Caco-2 (cell line): Measurements from ENCODE around the gene PCGF3. TPM values are rescaled to one million over a fixed set of nuclear protein-coding genes. Genes with fewer than 3 reads are reported as not detected.

Source experiments
- BruUV-seq: library from RNA; stranded (reverse); fragments of 400-500 nt; replicated peaks from 2 replicates; lab custom pipeline; 2021; lab: Mats Ljungman, UMichigan
- CTCF ChIA-PET: fragments of 300-600 bp; sonication (Branson Sonifier 250); formaldehyde crosslinking; loops from one replicate; lab custom pipeline; 2022; ENCODE audit warnings: antibody characterized with exemption; lab: Charles Lee
- POLR2A ChIA-PET: fragments of 300-600 bp; sonication (Branson Sonifier 250); formaldehyde crosslinking; loops from one replicate; lab custom pipeline; 2022; ENCODE audit warnings: antibody characterized with exemption; lab: Charles Lee
- DNase-seq, 2 experiments: peaks; one replicate each; pipeline versions ENCODE4 v3.0.0 to v3.0.0-alpha.2; 2020 to 2022
- H3K27me3 ChIP-seq: replicated peaks from 2 replicates; pipeline ENCODE4 v1.6.0; 2011; ENCODE audit warnings: low read length; ENCODE audit not compliant: control insufficient read depth, insufficient read depth
- H3K36me3 ChIP-seq: 2 replicates; pipeline ENCODE4 v1.5.1; 2011; ENCODE audit warnings: low read length; ENCODE audit not compliant: control insufficient read depth, insufficient read depth
- H3K4me1 ChIP-seq: fragments of 250-450 bp; sonication (Bioruptor Pico); 2 replicates; pipeline ENCODE4 v1.5.1; 2020; ENCODE audit warnings: mild to moderate bottlenecking
- H3K4me3 ChIP-seq: 2 replicates; pipeline ENCODE4 v1.5.1; 2011; ENCODE audit warnings: low read depth, mild to moderate bottlenecking, control low read depth, low read length
- H3K9me3 ChIP-seq: fragments of 250-450 bp; sonication (Bioruptor Pico); 2 replicates; pipeline ENCODE4 v1.5.1; 2020; ENCODE audit warnings: mild to moderate bottlenecking, moderate library complexity
- H3K27ac Mint-ChIP-seq: one replicate; pipeline ENCODE4 v1.8.0; 2022; ENCODE audit warnings: mixed read lengths; ENCODE audit not compliant: unreplicated experiment
- H3K27me3 Mint-ChIP-seq: one replicate; pipeline ENCODE4 v1.8.0; 2022; ENCODE audit warnings: mixed read lengths; ENCODE audit not compliant: insufficient read depth, unreplicated experiment
- H3K36me3 Mint-ChIP-seq: one replicate; pipeline ENCODE4 v1.8.0; 2022; ENCODE audit warnings: mild to moderate bottlenecking, mixed read lengths; ENCODE audit not compliant: insufficient read depth, unreplicated experiment
- H3K4me1 Mint-ChIP-seq: one replicate; pipeline ENCODE4 v1.8.0; 2022; ENCODE audit warnings: low read depth, mixed read lengths; ENCODE audit not compliant: unreplicated experiment
- H3K4me3 Mint-ChIP-seq: one replicate; pipeline ENCODE4 v1.8.0; 2022; ENCODE audit warnings: mild to moderate bottlenecking, moderate library complexity, mixed read lengths; ENCODE audit not compliant: unreplicated experiment
- H3K9me3 Mint-ChIP-seq: one replicate; pipeline ENCODE4 v1.8.0; 2022; ENCODE audit warnings: mixed read lengths; ENCODE audit not compliant: unreplicated experiment
- CTCF ChIP-seq, 2 experiments: fragments of 200-600 bp in 1 of 2; IDR thresholded peaks; 1 replicate in 1 of 2; 2 replicates in 1 of 2; pipeline versions ENCODE4 v1.5.1 to v1.8.0; 2011 to 2022; ENCODE audit warnings: antibody characterized with exemption in 1 of 2, control low read depth in 1 of 2, inconsistent platforms in 1 of 2, low read depth in 1 of 2, low read length in 1 of 2, mild to moderate bottlenecking in 1 of 2, moderate library complexity in 1 of 2; ENCODE audit not compliant: insufficient read depth in 1 of 2, severe bottlenecking in 1 of 2, unreplicated experiment in 1 of 2
- intact Hi-C: fragments of 100-400 bp; cut with micrococcal nuclease; formaldehyde crosslinking; loops from one replicate; pipeline ENCODE4 v1.10.0; 2022; ENCODE audit not compliant: unreplicated experiment
- total RNA-seq: library from RNA; stranded (reverse); gene quantifications from 2 replicates; pipeline ENCODE4 v1.2.3, GENCODE V29; 2022

Gene PCGF3
- total RNA-seq, 1 experiment from 2014 or later = 38.0 TPM

- Histone ChIP-seq H3K4me1 (no peaks in the 10 kb centered on the region), H3K4me3 (no peak overlapping the region), H3K36me3 (peaks cover 2% of the 10 kb centered on the region; the same call in 1 of the 2 replicates), H3K9me3 (no peaks in the 10 kb centered on the region), H3K27me3 (no peaks in the 10 kb centered on the region)
- Mint-ChIP-seq H3K27ac (no peak overlapping the region), H3K9me3 (no peaks in the 10 kb centered on the region), H3K27me3 (no peaks in the 10 kb centered on the region), H3K4me1 (no peaks in the 10 kb centered on the region), H3K36me3 (peaks cover 56% of the 10 kb centered on the region), H3K4me3 (no peak overlapping the region)
- POLR2A ChIA-PET = no interaction called here
- CTCF ChIA-PET = no interaction called here
- intact Hi-C loops = no loop called here
- DNase-seq = no peak
- BruUV-seq = no TSS peak
- TF ChIP-seq CTCF (IDR thresholded peaks at IDR 0.05; ENCODE audit: insufficient read depth in 1 of 2, low read depth in 1 of 2, low read length in 1 of 2, severe bottlenecking in 1 of 2, unreplicated experiment in 1 of 2) = no peak
Observed at GRCh38 chr4:732911-733630, 27.4 kb downstream of the PCGF3 start.

GRCh38 chr4:733631-733980 is 28.0 kb downstream of the PCGF3 start:
- H3K36me3 ChIP-seq = peaks cover 2% of the 10 kb centered on the region; the same call in 1 of the 2 replicates

GRCh38 chr4:734075-734474 is 28.4 kb downstream of the PCGF3 start:
- Histone ChIP-seq H3K4me1 (no peaks in the 10 kb centered on the region), H3K36me3 (peaks cover 2% of the 10 kb centered on the region; the same call in 1 of the 2 replicates), H3K27me3 (no peaks in the 10 kb centered on the region), H3K4me3 (no peak overlapping the region), H3K9me3 (no peaks in the 10 kb centered on the region)
- Mint-ChIP-seq H3K36me3 (peaks cover 53% of the 10 kb centered on the region), H3K4me1 (no peaks in the 10 kb centered on the region), H3K27ac (no peak overlapping the region), H3K27me3 (no peaks in the 10 kb centered on the region), H3K4me3 (no peak overlapping the region), H3K9me3 (no peaks in the 10 kb centered on the region)
- BruUV-seq = no TSS peak
- no peak for DNase-seq
- no peak for TF ChIP-seq CTCF (IDR thresholded peaks at IDR 0.05; ENCODE audit: insufficient read depth in 1 of 2, low read depth in 1 of 2, low read length in 1 of 2, severe bottlenecking in 1 of 2, unreplicated experiment in 1 of 2)
- CTCF ChIA-PET = no interaction called here
- POLR2A ChIA-PET = no interaction called here
- intact Hi-C loops = no loop called here

More at GRCh38 chr4:733631-733980, 28.0 kb downstream of the PCGF3 start:
- TF ChIP-seq CTCF (IDR thresholded peaks at IDR 0.05; ENCODE audit: insufficient read depth in 1 of 2, low read depth in 1 of 2, low read length in 1 of 2, severe bottlenecking in 1 of 2, unreplicated experiment in 1 of 2) = no peak
- no peaks in the 10 kb centered on the region for H3K4me1 Mint-ChIP-seq
- no peaks in the 10 kb centered on the region for H3K9me3 ChIP-seq
- no peaks in the 10 kb centered on the region for H3K9me3 Mint-ChIP-seq
- no peaks in the 10 kb centered on the region for H3K4me1 ChIP-seq
- no TSS peak for BruUV-seq
- H3K4me3 Mint-ChIP-seq = no peak overlapping the region
- ChIA-PET CTCF (no interaction called here), POLR2A (no interaction called here)
- no peak for DNase-seq
- H3K36me3 Mint-ChIP-seq = peaks cover 52% of the 10 kb centered on the region
- intact Hi-C loops = no loop called here
- H3K4me3 ChIP-seq = no peak overlapping the region
- H3K27ac Mint-ChIP-seq = no peak overlapping the region
- no peaks in the 10 kb centered on the region for H3K27me3 ChIP-seq
- no peaks in the 10 kb centered on the region for H3K27me3 Mint-ChIP-seq
